ENCODE measurements around the gene EEF2KMT. TPM values are rescaled to one million over a fixed set of nuclear protein-coding genes. Genes with fewer than 3 reads are reported as not detected.
A peak's percentile ranks its signal among the peaks of the same experiment; 100 is the strongest.
"Not testable (repeated sequence)": the region's sequence is repeated elsewhere in the genome, so short reads cannot be mapped to it uniquely, and the experiment has no call there.

The EEF2KMT gene
- 9.0 and 11.2 TPM in 2 replicates for total RNA-seq

- peak; percentile 95 for DNase-seq (ENCODE audit: insufficient read length, low spot score, missing footprints)
- H3K36me3 ChIP-seq (ENCODE audit: insufficient read depth, low read length); H3K9me3 ChIP-seq (ENCODE audit: low read depth, low read length); H3K27me3 ChIP-seq (ENCODE audit: insufficient read depth, low read length); H3K4me1 ChIP-seq (ENCODE audit: insufficient read depth, low read length); H3K79me2 ChIP-seq (ENCODE audit: insufficient read depth, low read length); H4K20me1 ChIP-seq (ENCODE audit: insufficient read depth, low read length): not testable (repeated sequence)
- H3K4me3 ChIP-seq (ENCODE audit: insufficient read depth, low read length), result peak within 1 kb of the TSS; percentile 78
- H2AFZ ChIP-seq (ENCODE audit: low read length), result peak within 1 kb of the TSS; percentile 83
- peak within 1 kb of the TSS; percentile 74 for H3K27ac ChIP-seq (ENCODE audit: low read depth, low read length)
- H3K4me2 ChIP-seq (ENCODE audit: insufficient read depth, low read length), result peak within 1 kb of the TSS; percentile 92
These were observed at the start of gene EEF2KMT for GRCh38 chr16:5097470-5098220. Gene EEF2KMT, minus strand, starts transcription at chr16:5097795. Its CDS starts 56 bp downstream, at chr16:5097739.

- H3K79me2 ChIP-seq (ENCODE audit: insufficient read depth, low read length); H3K4me3 ChIP-seq (ENCODE audit: insufficient read depth, low read length); H3K36me3 ChIP-seq (ENCODE audit: insufficient read depth, low read length); DNase-seq (ENCODE audit: insufficient read length, low spot score, missing footprints); H3K4me1 ChIP-seq (ENCODE audit: insufficient read depth, low read length); H3K4me2 ChIP-seq (ENCODE audit: insufficient read depth, low read length); H2AFZ ChIP-seq (ENCODE audit: low read length); H3K27me3 ChIP-seq (ENCODE audit: insufficient read depth, low read length); H4K20me1 ChIP-seq (ENCODE audit: insufficient read depth, low read length); H3K9me3 ChIP-seq (ENCODE audit: low read depth, low read length); H3K27ac ChIP-seq (ENCODE audit: low read depth, low read length): not testable (repeated sequence)
These were observed 47.0 kb upstream of the EEF2KMT start for GRCh38 chr16:5144621-5144956.

GRCh38 chr16:5143761-5144620 lies 46.4 kb upstream of the EEF2KMT start:
- H3K9me3 ChIP-seq (ENCODE audit: low read depth, low read length), result no peaks in the 10 kb centered on the region
- H3K4me1 ChIP-seq (ENCODE audit: insufficient read depth, low read length), result no peaks in the 10 kb centered on the region
- H2AFZ ChIP-seq (ENCODE audit: low read length), result no peak overlapping the region
- H4K20me1 ChIP-seq (ENCODE audit: insufficient read depth, low read length), result no peaks in the 10 kb centered on the region
- no peaks in the 10 kb centered on the region for H3K79me2 ChIP-seq (ENCODE audit: insufficient read depth, low read length)
- no peak overlapping the region for H3K4me2 ChIP-seq (ENCODE audit: insufficient read depth, low read length)
- no peak for DNase-seq (ENCODE audit: insufficient read length, low spot score, missing footprints)
- no peaks in the 10 kb centered on the region for H3K36me3 ChIP-seq (ENCODE audit: insufficient read depth, low read length)
- no peak overlapping the region for H3K27ac ChIP-seq (ENCODE audit: low read depth, low read length)
- no peaks in the 10 kb centered on the region for H3K27me3 ChIP-seq (ENCODE audit: insufficient read depth, low read length)
- no peak for TF ChIP-seq CTCF (IDR thresholded peaks at IDR 0.05; ENCODE audit: extremely low read depth, low read depth, low read length)
- no peak overlapping the region for H3K4me3 ChIP-seq (ENCODE audit: insufficient read depth, low read length)

GRCh38 chr16:5140151-5140550 lies 42.6 kb upstream of the EEF2KMT start:
- H3K9me3 ChIP-seq (ENCODE audit: low read depth, low read length); H3K4me2 ChIP-seq (ENCODE audit: insufficient read depth, low read length); H3K79me2 ChIP-seq (ENCODE audit: insufficient read depth, low read length); H4K20me1 ChIP-seq (ENCODE audit: insufficient read depth, low read length); DNase-seq (ENCODE audit: insufficient read length, low spot score, missing footprints); H3K36me3 ChIP-seq (ENCODE audit: insufficient read depth, low read length); H3K4me1 ChIP-seq (ENCODE audit: insufficient read depth, low read length); H3K27ac ChIP-seq (ENCODE audit: low read depth, low read length); H2AFZ ChIP-seq (ENCODE audit: low read length); H3K27me3 ChIP-seq (ENCODE audit: insufficient read depth, low read length); H3K4me3 ChIP-seq (ENCODE audit: insufficient read depth, low read length): not testable (repeated sequence)

- not testable (repeated sequence) for H3K27me3 ChIP-seq (ENCODE audit: insufficient read depth, low read length); H2AFZ ChIP-seq (ENCODE audit: low read length); H3K4me1 ChIP-seq (ENCODE audit: insufficient read depth, low read length); H3K4me3 ChIP-seq (ENCODE audit: insufficient read depth, low read length); H3K36me3 ChIP-seq (ENCODE audit: insufficient read depth, low read length); H3K27ac ChIP-seq (ENCODE audit: low read depth, low read length); H4K20me1 ChIP-seq (ENCODE audit: insufficient read depth, low read length); H3K4me2 ChIP-seq (ENCODE audit: insufficient read depth, low read length); DNase-seq (ENCODE audit: insufficient read length, low spot score, missing footprints); H3K79me2 ChIP-seq (ENCODE audit: insufficient read depth, low read length); H3K9me3 ChIP-seq (ENCODE audit: low read depth, low read length)
These were observed 37.3 kb upstream of the EEF2KMT start for GRCh38 chr16:5134739-5135452.

GRCh38 chr16:5132915-5133600 lies 35.5 kb upstream of the EEF2KMT start:
- not testable (repeated sequence) for DNase-seq (ENCODE audit: insufficient read length, low spot score, missing footprints); H3K79me2 ChIP-seq (ENCODE audit: insufficient read depth, low read length); H3K4me1 ChIP-seq (ENCODE audit: insufficient read depth, low read length); H3K36me3 ChIP-seq (ENCODE audit: insufficient read depth, low read length); H3K9me3 ChIP-seq (ENCODE audit: low read depth, low read length); H2AFZ ChIP-seq (ENCODE audit: low read length); H4K20me1 ChIP-seq (ENCODE audit: insufficient read depth, low read length); H3K27me3 ChIP-seq (ENCODE audit: insufficient read depth, low read length); H3K4me3 ChIP-seq (ENCODE audit: insufficient read depth, low read length); H3K27ac ChIP-seq (ENCODE audit: low read depth, low read length); H3K4me2 ChIP-seq (ENCODE audit: insufficient read depth, low read length)

GRCh38 chr16:5131467-5132004 lies 33.9 kb upstream of the EEF2KMT start:
- not testable (repeated sequence) for H3K9me3 ChIP-seq (ENCODE audit: low read depth, low read length); H3K4me3 ChIP-seq (ENCODE audit: insufficient read depth, low read length); H3K27me3 ChIP-seq (ENCODE audit: insufficient read depth, low read length); H3K27ac ChIP-seq (ENCODE audit: low read depth, low read length); H3K4me1 ChIP-seq (ENCODE audit: insufficient read depth, low read length); H3K36me3 ChIP-seq (ENCODE audit: insufficient read depth, low read length); H3K79me2 ChIP-seq (ENCODE audit: insufficient read depth, low read length); H2AFZ ChIP-seq (ENCODE audit: low read length); DNase-seq (ENCODE audit: insufficient read length, low spot score, missing footprints); H4K20me1 ChIP-seq (ENCODE audit: insufficient read depth, low read length); H3K4me2 ChIP-seq (ENCODE audit: insufficient read depth, low read length)
